HEK293 (cell line): ENCODE measurements around the gene DUSP1.

Source experiments
- MEIS1 ChIP-seq: sonication (generic); formaldehyde crosslinking; IDR thresholded peaks from 2 replicates; pipeline ENCODE4 v1.8.1; 2022; ENCODE audit warnings: missing genetic modification reagents, mild to moderate bottlenecking, borderline replicate concordance
- YY1 ChIP-seq: fragments of 450-650 bp; formaldehyde crosslinking; IDR thresholded peaks from 2 replicates; pipeline ENCODE4 v1.5.1; 2018; ENCODE audit warnings: missing biosample characterization, missing genetic modification characterization
- ZNF112 ChIP-seq: fragments of 450-650 bp; formaldehyde crosslinking; IDR thresholded peaks from 2 replicates; pipeline ENCODE4 v1.5.0; 2017; ENCODE audit warnings: missing biosample characterization, missing genetic modification characterization
- ZNF16 ChIP-seq: fragments of 450-650 bp; formaldehyde crosslinking; IDR thresholded peaks from 2 replicates; pipeline ENCODE4 v1.5.1; 2016; ENCODE audit warnings: low read depth, missing biosample characterization, missing genetic modification characterization
- TF ChIP-seq, protein P1 (sequence below): fragments of 450-650 bp; formaldehyde crosslinking; IDR thresholded peaks from 2 replicates; pipeline ENCODE4 v1.5.1; 2016; ENCODE audit warnings: missing biosample characterization, missing genetic modification characterization
- TF ChIP-seq, protein P2 (sequence below): fragments of 450-650 bp; formaldehyde crosslinking; IDR thresholded peaks from 2 replicates; pipeline ENCODE4 v1.5.1; 2016; ENCODE audit warnings: missing biosample characterization, missing genetic modification characterization
- TF ChIP-seq, protein P3 (sequence below): fragments of 450-650 bp; formaldehyde crosslinking; IDR thresholded peaks from 2 replicates; pipeline ENCODE4 v1.5.1; 2016; ENCODE audit warnings: missing biosample characterization, missing genetic modification characterization
- TF ChIP-seq, protein P4 (sequence below): fragments of 450-650 bp; formaldehyde crosslinking; IDR thresholded peaks from 2 replicates; pipeline ENCODE4 v1.5.1; 2016; ENCODE audit warnings: missing biosample characterization, missing genetic modification characterization

DNA sequence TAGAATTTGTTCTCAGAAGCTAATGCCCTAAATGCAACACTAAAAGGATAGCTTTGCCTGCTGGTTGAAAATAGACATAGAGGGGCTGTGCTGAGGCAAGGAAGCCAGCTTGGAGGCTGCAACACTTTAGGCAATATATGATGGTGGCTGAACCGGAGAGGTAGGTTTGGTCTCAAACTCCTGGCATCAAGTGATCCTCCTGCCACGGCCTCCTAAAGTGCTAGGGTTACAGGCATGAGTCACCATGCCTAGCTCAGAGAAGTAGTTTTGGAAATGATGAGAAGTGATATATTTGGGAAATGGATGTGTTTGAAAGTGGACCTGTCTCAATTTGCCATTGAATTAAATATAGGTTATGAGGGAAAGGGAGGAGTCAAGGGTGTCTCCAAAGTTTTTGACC lies 10.0 kb downstream of the DUSP1 start:
- no peak for TF ChIP-seq MEIS1 (CRISPR knock-in tag)
- TF ChIP-seq, protein P1, sequence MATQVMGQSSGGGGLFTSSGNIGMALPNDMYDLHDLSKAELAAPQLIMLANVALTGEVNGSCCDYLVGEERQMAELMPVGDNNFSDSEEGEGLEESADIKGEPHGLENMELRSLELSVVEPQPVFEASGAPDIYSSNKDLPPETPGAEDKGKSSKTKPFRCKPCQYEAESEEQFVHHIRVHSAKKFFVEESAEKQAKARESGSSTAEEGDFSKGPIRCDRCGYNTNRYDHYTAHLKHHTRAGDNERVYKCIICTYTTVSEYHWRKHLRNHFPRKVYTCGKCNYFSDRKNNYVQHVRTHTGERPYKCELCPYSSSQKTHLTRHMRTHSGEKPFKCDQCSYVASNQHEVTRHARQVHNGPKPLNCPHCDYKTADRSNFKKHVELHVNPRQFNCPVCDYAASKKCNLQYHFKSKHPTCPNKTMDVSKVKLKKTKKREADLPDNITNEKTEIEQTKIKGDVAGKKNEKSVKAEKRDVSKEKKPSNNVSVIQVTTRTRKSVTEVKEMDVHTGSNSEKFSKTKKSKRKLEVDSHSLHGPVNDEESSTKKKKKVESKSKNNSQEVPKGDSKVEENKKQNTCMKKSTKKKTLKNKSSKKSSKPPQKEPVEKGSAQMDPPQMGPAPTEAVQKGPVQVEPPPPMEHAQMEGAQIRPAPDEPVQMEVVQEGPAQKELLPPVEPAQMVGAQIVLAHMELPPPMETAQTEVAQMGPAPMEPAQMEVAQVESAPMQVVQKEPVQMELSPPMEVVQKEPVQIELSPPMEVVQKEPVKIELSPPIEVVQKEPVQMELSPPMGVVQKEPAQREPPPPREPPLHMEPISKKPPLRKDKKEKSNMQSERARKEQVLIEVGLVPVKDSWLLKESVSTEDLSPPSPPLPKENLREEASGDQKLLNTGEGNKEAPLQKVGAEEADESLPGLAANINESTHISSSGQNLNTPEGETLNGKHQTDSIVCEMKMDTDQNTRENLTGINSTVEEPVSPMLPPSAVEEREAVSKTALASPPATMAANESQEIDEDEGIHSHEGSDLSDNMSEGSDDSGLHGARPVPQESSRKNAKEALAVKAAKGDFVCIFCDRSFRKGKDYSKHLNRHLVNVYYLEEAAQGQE (tag by site-specific recombination), result no peak
- TF ChIP-seq ZNF112, result no peak
- TF ChIP-seq, protein P2, sequence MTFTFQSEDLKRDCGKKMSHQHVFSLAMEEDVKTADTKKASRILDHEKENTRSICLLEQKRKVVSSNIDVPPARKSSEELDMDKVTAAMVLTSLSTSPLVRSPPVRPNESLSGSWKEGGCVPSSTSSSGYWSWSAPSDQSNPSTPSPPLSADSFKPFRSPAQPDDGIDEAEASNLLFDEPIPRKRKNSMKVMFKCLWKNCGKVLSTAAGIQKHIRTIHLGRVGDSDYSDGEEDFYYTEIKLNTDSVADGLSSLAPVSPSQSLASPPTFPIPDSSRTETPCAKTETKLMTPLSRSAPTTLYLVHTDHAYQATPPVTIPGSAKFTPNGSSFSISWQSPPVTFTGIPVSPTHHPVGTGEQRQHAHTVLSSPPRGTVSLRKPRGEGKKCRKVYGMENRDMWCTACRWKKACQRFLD (tag by site-specific recombination), result no peak
- TF ChIP-seq, protein P3, sequence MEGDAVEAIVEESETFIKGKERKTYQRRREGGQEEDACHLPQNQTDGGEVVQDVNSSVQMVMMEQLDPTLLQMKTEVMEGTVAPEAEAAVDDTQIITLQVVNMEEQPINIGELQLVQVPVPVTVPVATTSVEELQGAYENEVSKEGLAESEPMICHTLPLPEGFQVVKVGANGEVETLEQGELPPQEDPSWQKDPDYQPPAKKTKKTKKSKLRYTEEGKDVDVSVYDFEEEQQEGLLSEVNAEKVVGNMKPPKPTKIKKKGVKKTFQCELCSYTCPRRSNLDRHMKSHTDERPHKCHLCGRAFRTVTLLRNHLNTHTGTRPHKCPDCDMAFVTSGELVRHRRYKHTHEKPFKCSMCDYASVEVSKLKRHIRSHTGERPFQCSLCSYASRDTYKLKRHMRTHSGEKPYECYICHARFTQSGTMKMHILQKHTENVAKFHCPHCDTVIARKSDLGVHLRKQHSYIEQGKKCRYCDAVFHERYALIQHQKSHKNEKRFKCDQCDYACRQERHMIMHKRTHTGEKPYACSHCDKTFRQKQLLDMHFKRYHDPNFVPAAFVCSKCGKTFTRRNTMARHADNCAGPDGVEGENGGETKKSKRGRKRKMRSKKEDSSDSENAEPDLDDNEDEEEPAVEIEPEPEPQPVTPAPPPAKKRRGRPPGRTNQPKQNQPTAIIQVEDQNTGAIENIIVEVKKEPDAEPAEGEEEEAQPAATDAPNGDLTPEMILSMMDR (tag by site-specific recombination), result no peak
- TF ChIP-seq, protein P4, sequence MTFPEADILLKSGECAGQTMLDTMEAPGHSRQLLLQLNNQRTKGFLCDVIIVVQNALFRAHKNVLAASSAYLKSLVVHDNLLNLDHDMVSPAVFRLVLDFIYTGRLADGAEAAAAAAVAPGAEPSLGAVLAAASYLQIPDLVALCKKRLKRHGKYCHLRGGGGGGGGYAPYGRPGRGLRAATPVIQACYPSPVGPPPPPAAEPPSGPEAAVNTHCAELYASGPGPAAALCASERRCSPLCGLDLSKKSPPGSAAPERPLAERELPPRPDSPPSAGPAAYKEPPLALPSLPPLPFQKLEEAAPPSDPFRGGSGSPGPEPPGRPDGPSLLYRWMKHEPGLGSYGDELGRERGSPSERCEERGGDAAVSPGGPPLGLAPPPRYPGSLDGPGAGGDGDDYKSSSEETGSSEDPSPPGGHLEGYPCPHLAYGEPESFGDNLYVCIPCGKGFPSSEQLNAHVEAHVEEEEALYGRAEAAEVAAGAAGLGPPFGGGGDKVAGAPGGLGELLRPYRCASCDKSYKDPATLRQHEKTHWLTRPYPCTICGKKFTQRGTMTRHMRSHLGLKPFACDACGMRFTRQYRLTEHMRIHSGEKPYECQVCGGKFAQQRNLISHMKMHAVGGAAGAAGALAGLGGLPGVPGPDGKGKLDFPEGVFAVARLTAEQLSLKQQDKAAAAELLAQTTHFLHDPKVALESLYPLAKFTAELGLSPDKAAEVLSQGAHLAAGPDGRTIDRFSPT (tag by site-specific recombination), result no peak
- TF ChIP-seq YY1 (tag by site-specific recombination), result no peak
- no peak for TF ChIP-seq ZNF16
